SU-DHL-6 (cell line): ENCODE measurements around the gene AK1.

Source experiments
- CTCF ChIP-seq: fragments of 200-600 bp; sonication (generic); IDR thresholded peaks from one replicate; pipeline ENCODE4 v1.5.1; 2017; ENCODE audit warnings: antibody characterized with exemption, mild to moderate bottlenecking, low read length, moderate library complexity; ENCODE audit not compliant: insufficient read depth, poor library complexity, severe bottlenecking
- EZH2phosphoT487 ChIP-seq: fragments of 200-600 bp; sonication (generic), shearing (Covaris generic); conservative IDR thresholded peaks from 2 replicates; pipeline ENCODE4 v1.6.1; 2018; ENCODE audit warnings: mild to moderate bottlenecking, antibody characterized with exemption, low read length, moderate library complexity, mixed read lengths

- TF ChIP-seq CTCF = no peak
- TF ChIP-seq EZH2phosphoT487 = no peak
Measured at GRCh38 chr9:127897193-127897692, 19.8 kb upstream of the AK1 start.
